ENCODE measurements around the gene ZIC5. TPM values are rescaled to one million over a fixed set of nuclear protein-coding genes. Genes with fewer than 3 reads are reported as not detected.

The ZIC5 gene
- total and polyA plus RNA-seq, 9 of the 15 experiments (the other 6 are each of a cell fraction or from before 2014, with no cell fraction given): 0.57 to 2.0 (median 1.1) TPM

DNA sequence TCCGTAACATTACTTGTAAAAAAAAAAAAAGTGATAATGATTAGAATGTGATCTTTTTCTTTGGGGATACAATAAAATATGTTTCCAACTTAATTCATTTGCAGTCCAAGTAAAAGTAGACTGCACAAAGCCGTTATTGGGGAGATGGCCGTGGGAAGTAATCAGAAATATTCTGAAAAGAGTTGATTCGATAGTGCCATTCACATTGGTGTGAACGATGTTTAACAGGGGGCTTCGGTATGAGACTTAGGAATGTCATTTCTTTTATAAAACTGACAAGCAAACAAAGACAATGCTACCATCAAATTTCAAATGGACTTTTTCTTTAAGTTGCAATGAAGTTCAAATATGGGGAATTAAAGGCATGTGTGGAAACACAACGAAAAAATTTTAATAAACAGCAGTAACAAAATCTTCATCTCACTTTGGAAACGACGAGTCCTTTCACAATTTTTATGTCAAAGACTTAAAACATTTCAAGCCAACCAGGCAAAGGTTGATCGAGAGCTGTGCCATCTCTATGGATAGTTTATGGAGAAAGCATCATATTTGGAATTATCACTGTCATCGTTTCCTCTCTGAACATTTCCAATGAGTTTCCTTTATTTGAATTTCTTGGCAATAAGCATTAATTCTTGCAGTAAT lies 1.7 kb upstream of the ZIC5 start (continued):
- TF ChIP-seq, protein P1, sequence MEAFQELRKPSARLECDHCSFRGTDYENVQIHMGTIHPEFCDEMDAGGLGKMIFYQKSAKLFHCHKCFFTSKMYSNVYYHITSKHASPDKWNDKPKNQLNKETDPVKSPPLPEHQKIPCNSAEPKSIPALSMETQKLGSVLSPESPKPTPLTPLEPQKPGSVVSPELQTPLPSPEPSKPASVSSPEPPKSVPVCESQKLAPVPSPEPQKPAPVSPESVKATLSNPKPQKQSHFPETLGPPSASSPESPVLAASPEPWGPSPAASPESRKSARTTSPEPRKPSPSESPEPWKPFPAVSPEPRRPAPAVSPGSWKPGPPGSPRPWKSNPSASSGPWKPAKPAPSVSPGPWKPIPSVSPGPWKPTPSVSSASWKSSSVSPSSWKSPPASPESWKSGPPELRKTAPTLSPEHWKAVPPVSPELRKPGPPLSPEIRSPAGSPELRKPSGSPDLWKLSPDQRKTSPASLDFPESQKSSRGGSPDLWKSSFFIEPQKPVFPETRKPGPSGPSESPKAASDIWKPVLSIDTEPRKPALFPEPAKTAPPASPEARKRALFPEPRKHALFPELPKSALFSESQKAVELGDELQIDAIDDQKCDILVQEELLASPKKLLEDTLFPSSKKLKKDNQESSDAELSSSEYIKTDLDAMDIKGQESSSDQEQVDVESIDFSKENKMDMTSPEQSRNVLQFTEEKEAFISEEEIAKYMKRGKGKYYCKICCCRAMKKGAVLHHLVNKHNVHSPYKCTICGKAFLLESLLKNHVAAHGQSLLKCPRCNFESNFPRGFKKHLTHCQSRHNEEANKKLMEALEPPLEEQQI (IDR thresholded peaks at IDR 0.05): no peak
- TF ChIP-seq, protein P2, sequence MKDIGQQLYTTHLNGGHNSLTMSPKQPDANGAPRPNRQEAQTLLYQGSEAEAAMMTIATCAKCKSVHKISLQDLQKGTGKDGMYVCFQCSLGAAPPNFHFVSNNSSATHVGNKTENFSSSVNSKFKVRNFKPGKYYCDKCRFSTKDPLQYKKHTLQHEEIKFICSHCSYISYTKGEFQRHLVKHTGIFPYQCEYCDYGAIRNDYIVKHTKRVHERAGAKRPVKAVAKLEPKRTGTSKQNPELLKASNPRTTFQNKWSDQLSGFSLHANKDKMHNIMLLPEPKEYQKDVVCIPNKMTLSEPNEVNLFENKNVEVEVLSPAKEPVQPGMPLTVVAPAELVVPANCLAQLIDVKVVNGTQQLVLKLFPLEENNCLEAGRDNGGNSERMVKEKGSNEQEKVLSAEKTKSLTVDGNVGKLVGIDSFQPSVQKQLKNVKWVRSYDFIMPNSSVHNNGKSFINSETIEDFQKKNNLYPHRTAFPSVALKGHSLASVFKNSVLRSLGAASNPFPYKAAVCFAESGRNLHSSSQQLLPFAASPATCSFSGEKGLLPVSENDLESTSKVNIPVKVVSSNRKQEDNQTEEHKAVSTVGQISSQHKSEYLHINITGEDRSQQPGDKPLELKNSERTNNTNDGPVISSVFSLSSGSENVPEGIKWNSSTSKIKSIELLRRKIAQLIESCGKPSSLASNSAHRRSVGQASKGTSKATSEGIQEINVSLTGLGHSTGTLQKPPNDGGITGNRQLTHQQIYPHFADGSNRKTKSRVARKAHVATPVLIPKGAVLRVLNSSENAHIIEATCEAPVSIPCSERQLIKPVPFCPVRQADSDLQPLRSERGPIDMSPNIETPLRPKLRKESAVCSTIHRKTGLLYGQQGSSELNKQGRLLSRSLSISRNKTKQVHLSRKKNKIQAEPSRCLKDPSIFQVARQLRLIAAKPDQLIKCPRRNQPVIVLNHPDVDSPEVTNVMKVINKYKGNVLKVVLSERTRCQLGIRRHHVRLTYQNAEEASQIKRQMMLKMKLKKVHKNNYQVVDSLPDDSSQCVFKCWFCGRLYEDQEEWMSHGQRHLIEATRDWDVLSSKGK (CRISPR knock-in tag; IDR thresholded peaks at IDR 0.05): no peak
- TF ChIP-seq ZNF75A (CRISPR knock-in tag; IDR thresholded peaks at IDR 0.05) (no peak), RFX5 (IDR thresholded peaks at IDR 0.05; ENCODE audit: low read depth, low read length) (no peak), NELFE (IDR thresholded peaks at IDR 0.05; ENCODE audit: insufficient read depth, insufficient read length) (no peak), HLTF (IDR thresholded peaks at IDR 0.05) (no peak), FUS (optimal IDR thresholded peaks at IDR 0.05; ENCODE audit: low read depth, low read length) (no peak), ZNF232 (CRISPR knock-in tag; IDR thresholded peaks at IDR 0.05) (no peak), ZEB2 (IDR thresholded peaks at IDR 0.05) (no peak), ZNF57 (CRISPR knock-in tag; IDR thresholded peaks at IDR 0.05) (no peak), POLR2H (tag; IDR thresholded peaks at IDR 0.05; ENCODE audit: low read depth) (no peak)
- TF ChIP-seq, protein P3, sequence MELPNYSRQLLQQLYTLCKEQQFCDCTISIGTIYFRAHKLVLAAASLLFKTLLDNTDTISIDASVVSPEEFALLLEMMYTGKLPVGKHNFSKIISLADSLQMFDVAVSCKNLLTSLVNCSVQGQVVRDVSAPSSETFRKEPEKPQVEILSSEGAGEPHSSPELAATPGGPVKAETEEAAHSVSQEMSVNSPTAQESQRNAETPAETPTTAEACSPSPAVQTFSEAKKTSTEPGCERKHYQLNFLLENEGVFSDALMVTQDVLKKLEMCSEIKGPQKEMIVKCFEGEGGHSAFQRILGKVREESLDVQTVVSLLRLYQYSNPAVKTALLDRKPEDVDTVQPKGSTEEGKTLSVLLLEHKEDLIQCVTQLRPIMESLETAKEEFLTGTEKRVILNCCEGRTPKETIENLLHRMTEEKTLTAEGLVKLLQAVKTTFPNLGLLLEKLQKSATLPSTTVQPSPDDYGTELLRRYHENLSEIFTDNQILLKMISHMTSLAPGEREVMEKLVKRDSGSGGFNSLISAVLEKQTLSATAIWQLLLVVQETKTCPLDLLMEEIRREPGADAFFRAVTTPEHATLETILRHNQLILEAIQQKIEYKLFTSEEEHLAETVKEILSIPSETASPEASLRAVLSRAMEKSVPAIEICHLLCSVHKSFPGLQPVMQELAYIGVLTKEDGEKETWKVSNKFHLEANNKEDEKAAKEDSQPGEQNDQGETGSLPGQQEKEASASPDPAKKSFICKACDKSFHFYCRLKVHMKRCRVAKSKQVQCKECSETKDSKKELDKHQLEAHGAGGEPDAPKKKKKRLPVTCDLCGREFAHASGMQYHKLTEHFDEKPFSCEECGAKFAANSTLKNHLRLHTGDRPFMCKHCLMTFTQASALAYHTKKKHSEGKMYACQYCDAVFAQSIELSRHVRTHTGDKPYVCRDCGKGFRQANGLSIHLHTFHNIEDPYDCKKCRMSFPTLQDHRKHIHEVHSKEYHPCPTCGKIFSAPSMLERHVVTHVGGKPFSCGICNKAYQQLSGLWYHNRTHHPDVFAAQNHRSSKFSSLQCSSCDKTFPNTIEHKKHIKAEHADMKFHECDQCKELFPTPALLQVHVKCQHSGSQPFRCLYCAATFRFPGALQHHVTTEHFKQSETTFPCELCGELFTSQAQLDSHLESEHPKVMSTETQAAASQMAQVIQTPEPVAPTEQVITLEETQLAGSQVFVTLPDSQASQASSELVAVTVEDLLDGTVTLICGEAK (IDR thresholded peaks at IDR 0.05): no peak
- TF ChIP-seq, protein P3 (CRISPR knock-in tag; IDR thresholded peaks at IDR 0.05): no peak

Data from K562 (cell line).